Measurements from ENCODE around the gene AKAP7.

DNA sequence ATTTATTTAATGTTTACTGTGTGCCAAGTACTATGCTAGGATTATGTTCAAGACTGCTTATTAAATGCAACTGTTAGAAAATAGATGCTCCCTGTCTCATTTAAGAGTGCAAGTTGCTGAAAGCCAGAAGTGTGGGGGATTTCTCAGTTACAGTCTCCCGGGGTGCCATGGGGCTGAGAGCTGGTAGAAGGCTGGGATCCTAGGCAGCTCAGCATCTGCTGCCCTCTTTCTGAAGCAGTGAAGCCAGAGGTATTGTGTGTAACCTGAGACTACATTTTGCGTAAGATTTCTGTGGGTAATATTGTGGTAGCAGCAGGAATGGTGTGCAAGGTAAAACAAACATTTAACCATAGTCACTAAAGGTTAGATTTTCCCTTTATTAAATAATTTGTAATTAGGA is 120.6 kb downstream of the AKAP7 start:
- TF ChIP-seq YY1 (IDR thresholded peaks at IDR 0.05; ENCODE audit: insufficient read depth, insufficient read length) (no peak), ZNF274 (IDR thresholded peaks at IDR 0.05; ENCODE audit: low read depth, low read length) (no peak)
